ENCODE results near the gene DEGS2.

GRCh38 chr14:100149851-100150611, 9.4 kb downstream of the DEGS2 start:
- TF ChIP-seq POLR2AphosphoS5 (IDR thresholded peaks at IDR 0.05; ENCODE audit: low read depth, low read length) (no peak), POLR2A (IDR thresholded peaks at IDR 0.05; ENCODE audit: low read depth, low read length) (no peak), TAF1 (IDR thresholded peaks at IDR 0.05; ENCODE audit: borderline replicate concordance, low read depth, low read length) (no peak)

Data from GM12892 (cell line).